Omental fat pad (tissue), 4 donors: ENCODE data around the gene C2orf15. TPM values are rescaled to one million over a fixed set of nuclear protein-coding genes. Genes with fewer than 3 reads are reported as not detected.
"Not testable (repeated sequence)": the region's sequence is repeated elsewhere in the genome, so short reads cannot be mapped to it uniquely, and the experiment has no call there.

Experiments
- ATAC-seq: fragments of 150-250 bp; one replicate; pipeline ENCODE4 v1.9.1; 2016; ENCODE audit warnings: mild to moderate bottlenecking, moderate library complexity; ENCODE audit not compliant: low FRiP score
- DNase-seq: peaks from one replicate; pipeline ENCODE4 v3.0.0-alpha.2; 2019; ENCODE audit warnings: low spot score
- total RNA-seq, 4 donors: library from RNA; depleted of rRNA; stranded (reverse); fragments of >200 nt; gene quantifications; one replicate each; pipeline ENCODE4 v1.1.0, GENCODE V29; 2016
- TF ChIP-seq, protein P1 (sequence below), 3 donors: fragments of 450-650 bp; IDR thresholded peaks; one replicate each; pipeline ENCODE4 v1.5.1; 2016 to 2017; ENCODE audit warnings: antibody characterized with exemption in 3 of 3, mild to moderate bottlenecking in 3 of 3, moderate library complexity in 2 of 3

Gene C2orf15
- total RNA-seq, 4 donors from 2014 or later, result 0.69 to 1.3 (median 0.95) TPM; not detected in 1

DNA sequence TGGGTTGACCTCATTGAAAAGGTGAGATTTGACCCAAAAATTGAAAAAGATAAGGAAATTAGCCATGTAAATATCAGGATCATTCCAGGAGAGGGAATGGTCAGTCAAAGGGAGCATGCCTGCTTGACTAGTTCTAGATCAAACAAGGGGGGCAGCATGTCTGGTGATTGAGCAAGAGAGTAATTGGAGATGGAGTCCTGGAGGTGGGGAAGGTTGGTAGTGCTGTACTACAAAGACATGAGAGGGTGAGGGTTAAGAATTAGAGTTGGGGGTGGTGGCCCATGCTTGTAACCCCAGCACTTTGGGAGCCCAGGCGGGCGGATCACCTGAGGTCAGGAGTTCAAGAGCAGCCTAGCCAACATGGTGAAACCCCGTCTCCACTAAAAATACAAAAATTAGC is 41.5 kb downstream of the C2orf15 start:
- no peak for DNase-seq
- ATAC-seq, result no peak

DNA sequence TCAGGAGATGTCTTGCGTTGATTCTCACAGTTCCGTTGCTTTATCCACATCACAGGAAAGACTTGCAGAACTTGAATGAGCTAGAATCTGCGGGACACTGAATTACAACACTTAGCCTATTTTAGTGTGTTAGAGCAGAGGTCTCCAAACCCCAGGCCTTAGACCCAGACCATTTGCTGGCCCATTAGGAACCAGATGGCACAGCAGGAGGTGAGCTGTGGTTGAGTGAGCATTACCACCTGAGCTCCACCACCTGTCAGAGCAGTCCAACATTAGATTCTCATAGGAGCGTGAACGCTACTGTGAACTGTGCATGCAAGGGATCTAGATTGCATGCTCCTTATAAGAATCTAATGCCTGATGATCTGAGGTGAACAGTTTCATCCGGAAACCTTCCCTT is 43.3 kb downstream of the C2orf15 start:
- TF ChIP-seq, protein P1, sequence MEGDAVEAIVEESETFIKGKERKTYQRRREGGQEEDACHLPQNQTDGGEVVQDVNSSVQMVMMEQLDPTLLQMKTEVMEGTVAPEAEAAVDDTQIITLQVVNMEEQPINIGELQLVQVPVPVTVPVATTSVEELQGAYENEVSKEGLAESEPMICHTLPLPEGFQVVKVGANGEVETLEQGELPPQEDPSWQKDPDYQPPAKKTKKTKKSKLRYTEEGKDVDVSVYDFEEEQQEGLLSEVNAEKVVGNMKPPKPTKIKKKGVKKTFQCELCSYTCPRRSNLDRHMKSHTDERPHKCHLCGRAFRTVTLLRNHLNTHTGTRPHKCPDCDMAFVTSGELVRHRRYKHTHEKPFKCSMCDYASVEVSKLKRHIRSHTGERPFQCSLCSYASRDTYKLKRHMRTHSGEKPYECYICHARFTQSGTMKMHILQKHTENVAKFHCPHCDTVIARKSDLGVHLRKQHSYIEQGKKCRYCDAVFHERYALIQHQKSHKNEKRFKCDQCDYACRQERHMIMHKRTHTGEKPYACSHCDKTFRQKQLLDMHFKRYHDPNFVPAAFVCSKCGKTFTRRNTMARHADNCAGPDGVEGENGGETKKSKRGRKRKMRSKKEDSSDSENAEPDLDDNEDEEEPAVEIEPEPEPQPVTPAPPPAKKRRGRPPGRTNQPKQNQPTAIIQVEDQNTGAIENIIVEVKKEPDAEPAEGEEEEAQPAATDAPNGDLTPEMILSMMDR (IDR thresholded peaks at IDR 0.05), result no peak
- ATAC-seq (no peak), DNase-seq (no peak)

More for the DNA sequence above, 41.5 kb downstream of the C2orf15 start:
- TF ChIP-seq, protein P1 (IDR thresholded peaks at IDR 0.05), result no peak

DNA sequence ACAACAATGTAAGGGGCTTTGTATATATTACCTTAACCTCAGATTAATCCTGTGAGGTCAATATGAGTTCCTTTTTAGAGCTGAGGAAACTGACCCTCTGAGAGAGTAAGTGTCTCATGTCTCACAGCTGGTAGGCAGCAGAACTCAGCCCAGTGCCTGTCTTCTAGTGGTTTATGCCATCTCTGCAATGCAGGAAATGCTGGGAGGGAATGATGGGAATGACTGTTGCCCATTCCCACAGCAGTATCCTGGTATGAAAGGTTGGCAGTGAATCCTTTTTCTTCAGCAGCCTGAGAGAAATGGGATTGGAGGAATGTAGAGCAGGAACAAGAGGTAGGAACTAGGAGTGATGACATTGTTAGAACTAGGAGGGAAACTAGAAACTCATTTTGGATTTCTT is 45.5 kb downstream of the C2orf15 start:
- TF ChIP-seq, protein P1 (IDR thresholded peaks at IDR 0.05), result no peak

DNA sequence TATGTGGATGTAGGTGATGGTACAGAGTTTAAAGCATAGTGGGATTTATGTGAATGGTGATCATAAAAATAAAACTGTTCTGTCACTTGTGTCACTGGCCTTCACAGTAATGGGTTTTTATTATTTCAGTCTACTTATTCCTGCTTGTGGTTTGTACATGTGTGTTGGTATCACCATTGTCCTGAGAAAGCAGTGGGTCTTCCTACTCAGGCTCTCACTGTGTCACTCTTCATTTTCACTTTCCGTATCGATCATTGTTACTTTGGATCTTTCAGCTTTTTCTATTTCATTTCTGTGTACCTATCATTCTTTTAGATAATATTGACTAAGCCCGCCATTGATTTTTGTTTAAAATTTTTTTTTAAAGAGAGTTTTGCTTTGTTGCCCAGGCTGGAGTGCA is 46.9 kb downstream of the C2orf15 start:
- TF ChIP-seq, protein P1 (IDR thresholded peaks at IDR 0.05), result no peak
- DNase-seq (no peak), ATAC-seq (no peak)

More for the DNA sequence above, 45.5 kb downstream of the C2orf15 start:
- ATAC-seq (no peak), DNase-seq (no peak)

DNA sequence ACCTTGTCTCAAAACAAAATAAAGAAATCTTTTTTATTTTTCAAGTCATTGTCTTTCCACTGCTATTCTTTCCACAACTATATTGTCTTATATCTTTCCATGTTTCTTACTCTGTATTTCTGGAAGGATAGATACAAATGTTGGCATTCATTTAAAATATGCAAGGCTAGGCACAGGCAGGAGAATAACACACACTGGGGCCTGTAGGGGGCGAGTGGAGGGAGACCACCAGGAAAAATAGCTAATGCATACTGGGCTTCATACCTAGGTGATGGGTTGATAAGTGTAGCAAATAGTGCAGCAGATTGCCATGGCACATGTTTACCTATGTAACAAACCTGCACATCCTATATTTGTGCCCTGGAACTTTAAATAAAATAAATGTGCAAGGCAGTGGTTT is 49.0 kb downstream of the C2orf15 start:
- TF ChIP-seq, protein P1 (IDR thresholded peaks at IDR 0.05), result no peak
- no peak for DNase-seq
- no peak for ATAC-seq

DNA sequence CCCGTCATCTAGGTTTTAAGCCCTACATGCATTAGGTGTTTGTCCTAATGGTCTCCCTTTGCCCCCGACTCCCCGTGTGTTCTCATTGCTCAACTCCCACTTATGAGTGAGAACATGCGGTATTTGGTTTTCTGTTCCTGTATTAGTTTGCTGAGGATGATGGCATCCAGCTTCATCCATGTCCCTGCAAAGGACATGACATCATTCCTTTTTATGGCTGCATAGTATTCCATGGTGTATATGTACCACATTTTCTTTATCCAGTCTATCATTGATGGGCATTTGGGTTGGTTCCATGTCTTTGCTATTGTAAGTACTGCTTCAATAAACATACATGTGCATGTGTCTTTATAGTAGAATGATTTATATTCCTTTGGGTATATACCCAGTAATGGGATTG is 50.9 kb downstream of the C2orf15 start:
- not testable (repeated sequence) for ATAC-seq, DNase-seq

DNA sequence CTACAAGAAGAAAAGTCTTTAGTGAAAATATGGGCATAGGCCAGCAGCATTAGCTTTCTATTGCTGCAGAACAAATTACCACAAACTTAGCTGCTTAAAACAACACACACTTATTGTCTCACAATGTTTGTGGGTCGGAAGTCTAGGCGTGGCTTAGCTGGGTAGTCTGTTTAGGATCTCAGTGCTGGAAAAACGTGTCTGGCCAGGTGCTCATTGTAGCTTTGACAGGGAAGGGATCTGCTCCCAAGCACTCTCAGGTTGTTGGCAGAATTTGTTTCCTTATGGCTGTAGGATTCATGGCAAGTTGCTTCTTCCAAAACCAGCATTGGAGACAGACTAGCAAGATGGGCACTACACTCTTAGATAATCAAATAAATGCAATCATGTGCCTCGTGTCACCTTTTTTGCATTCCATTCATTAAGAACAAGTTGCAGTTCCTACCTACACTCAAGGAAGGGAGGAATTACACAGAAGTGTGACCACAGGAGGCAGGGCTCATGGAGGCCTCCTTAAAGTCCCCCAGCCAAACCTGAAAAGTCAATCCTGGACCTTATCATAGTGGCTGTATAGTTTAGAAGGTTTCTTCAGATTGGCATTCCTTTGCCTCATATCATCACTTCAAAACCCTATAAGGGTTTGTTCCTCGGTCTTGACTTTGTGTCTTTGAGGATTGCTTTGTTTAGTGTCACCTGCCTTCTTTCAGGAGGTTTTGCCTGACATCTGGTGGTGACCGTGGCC is 56.8 kb downstream of the C2orf15 start:
- no peak for DNase-seq
- TF ChIP-seq, protein P1 (IDR thresholded peaks at IDR 0.05), result no peak
- no peak for ATAC-seq
